ENCODE data around the gene SURF1.

DNA sequence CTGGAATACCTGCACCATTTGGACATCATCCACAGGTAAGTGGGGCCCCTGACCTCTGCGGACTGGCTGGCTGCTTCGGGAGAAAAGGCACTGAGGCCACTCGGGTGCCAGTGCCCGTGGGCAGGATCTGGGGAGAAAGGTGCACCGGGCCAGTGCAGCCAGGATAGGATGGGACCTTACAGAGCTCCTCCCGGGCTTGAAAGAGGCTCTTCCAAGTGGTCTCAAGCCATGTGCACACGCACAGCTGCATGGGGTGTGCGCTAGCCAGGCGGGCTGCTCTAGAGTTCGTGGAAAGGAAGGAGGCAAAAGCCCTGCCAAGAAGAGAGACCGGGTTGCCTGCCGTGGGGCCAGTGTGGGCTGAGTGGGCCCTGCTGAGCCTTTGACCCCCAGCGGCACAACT lies 33.3 kb upstream of the SURF1 start:
- no peak for TF ChIP-seq CTCF (IDR thresholded peaks at IDR 0.05)
- TF ChIP-seq POLR2A (IDR thresholded peaks at IDR 0.05), result no peak
